GM12892 (cell line): ENCODE data around the gene FILIP1.

Source experiments
- POLR2A ChIP-seq: IDR thresholded peaks from 2 replicates; pipeline ENCODE4 v1.6.1; 2011; ENCODE audit warnings: low read depth, low read length, control low read depth
- POLR2AphosphoS5 ChIP-seq: IDR thresholded peaks from 2 replicates; pipeline ENCODE4 v1.6.1; 2011; ENCODE audit warnings: low read depth, low read length, control low read depth
- TAF1 ChIP-seq: IDR thresholded peaks from 2 replicates; pipeline ENCODE4 v1.6.1; 2011; ENCODE audit warnings: low read depth, mild to moderate bottlenecking, control low read depth, low read length, borderline replicate concordance

GRCh38 chr6:75460681-75461080 is 32.9 kb downstream of the FILIP1 start:
- TF ChIP-seq POLR2A (no peak), POLR2AphosphoS5 (no peak), TAF1 (no peak)
